Measurements from ENCODE around the gene YBX2. TPM values are rescaled to one million over a fixed set of nuclear protein-coding genes. Genes with fewer than 3 reads are reported as not detected.

Gene YBX2
- total RNA-seq, 1 experiment from 2014 or later, result not detected

DNA sequence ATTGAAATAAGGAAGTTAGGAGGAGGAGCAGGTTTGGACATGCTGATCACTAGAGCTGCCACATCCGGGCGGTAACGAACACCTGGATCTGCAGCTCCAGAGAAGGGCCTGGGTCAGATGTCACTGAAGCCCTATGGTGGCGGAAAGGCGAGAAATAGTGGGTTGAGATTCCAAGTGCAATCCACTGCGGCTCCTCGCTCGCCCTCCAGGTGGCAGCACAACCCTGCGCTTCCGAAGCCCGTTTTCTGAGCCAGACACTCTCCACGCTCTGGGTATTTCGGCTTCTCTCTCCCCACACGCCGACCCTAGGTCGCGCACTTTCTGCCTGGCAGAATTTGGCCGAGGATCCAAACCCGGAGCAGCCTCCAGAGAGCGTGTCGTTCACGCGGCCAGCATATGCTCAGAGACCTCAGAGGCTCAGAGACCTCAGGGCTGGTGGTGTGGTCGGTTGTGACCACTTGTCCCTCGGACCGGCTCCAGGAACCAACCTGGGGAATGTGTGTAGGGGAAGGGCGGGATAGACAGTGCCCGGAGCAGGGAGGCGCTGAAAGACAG, 13.8 kb downstream of the YBX2 start:
- Histone ChIP-seq H3K36me3 (ENCODE audit: insufficient read depth, low read length) (no peaks in the 10 kb centered on the region), H3K9me3 (ENCODE audit: low read length) (no peaks in the 10 kb centered on the region), H3K9me2 (replicated peaks; ENCODE audit: insufficient read depth, low read length) (no peaks in the 10 kb centered on the region), H3K4me3 (ENCODE audit: low read length) (peak overlapping the region; percentile 61), H2AFZ (ENCODE audit: low read length) (peak overlapping the region; percentile 47), H3K27ac (ENCODE audit: low read length) (no peak overlapping the region), H3K27me3 (ENCODE audit: low read length) (no peaks in the 10 kb centered on the region), H3K4me2 (ENCODE audit: low read depth, low read length, poor library complexity, severe bottlenecking) (peak overlapping the region; percentile 76), H4K20me1 (ENCODE audit: insufficient read depth, low read depth, low read length) (no peaks in the 10 kb centered on the region), H3K9ac (ENCODE audit: low read length) (peak overlapping the region; percentile 53), H3K4me1 (ENCODE audit: low read length) (peaks cover 21% of the 10 kb centered on the region), H3K79me2 (ENCODE audit: low read length) (no peaks in the 10 kb centered on the region)
- DNase-seq, result peak; percentile 95

DNA sequence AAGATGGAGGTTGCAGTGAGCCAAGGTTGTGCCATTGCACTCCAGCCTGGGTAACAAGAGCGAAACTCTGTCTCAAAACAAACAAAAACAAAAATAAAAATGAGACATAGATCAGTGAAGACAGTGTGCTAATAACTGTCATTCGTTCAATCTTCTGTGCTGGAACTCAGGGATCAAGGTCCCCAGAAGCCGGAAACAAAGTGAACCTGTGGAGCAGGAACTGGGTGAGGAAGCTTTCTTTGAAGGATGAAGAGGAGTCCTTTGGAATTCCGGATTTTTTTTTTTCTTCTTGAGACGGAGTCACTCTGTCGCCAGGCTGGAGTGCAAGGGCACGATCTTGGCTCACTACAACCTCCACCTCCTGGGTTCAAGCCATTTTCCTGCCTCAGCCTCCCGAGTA, 15.0 kb downstream of the YBX2 start:
- Histone ChIP-seq H3K27me3 (ENCODE audit: low read length) (no peaks in the 10 kb centered on the region), H3K79me2 (ENCODE audit: low read length) (no peaks in the 10 kb centered on the region), H3K9ac (ENCODE audit: low read length) (no peak overlapping the region), H3K36me3 (ENCODE audit: insufficient read depth, low read length) (no peaks in the 10 kb centered on the region), H3K9me3 (ENCODE audit: low read length) (no peaks in the 10 kb centered on the region), H2AFZ (ENCODE audit: low read length) (no peak overlapping the region), H3K4me1 (ENCODE audit: low read length) (peaks cover 21% of the 10 kb centered on the region), H3K9me2 (replicated peaks; ENCODE audit: insufficient read depth, low read length) (no peaks in the 10 kb centered on the region), H4K20me1 (ENCODE audit: insufficient read depth, low read depth, low read length) (no peaks in the 10 kb centered on the region), H3K4me2 (ENCODE audit: low read depth, low read length, poor library complexity, severe bottlenecking) (no peak overlapping the region), H3K4me3 (ENCODE audit: low read length) (no peak overlapping the region), H3K27ac (ENCODE audit: low read length) (no peak overlapping the region)
- DNase-seq, result no peak

DNA sequence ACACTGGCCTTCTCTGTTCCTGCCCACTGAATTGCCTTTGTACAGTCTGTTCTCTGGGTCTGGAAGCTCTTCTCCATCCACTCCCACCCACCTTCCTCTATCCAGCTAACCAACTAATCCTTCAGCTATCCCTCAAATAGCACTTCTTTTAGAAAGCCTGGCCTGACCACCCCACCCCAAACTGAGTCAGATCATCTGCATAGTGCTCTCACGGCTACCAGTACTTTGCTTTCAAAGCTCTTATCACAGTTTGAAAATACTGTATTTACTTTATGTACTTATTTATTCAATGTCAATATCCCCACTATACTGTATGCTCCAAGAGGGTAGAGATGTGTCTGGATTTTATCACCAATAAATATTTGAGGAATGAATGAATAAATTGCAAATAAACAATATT, 27.7 kb downstream of the YBX2 start:
- H3K4me1 ChIP-seq (ENCODE audit: low read length), result no peaks in the 10 kb centered on the region
- H3K27ac ChIP-seq (ENCODE audit: low read length), result no peak overlapping the region
- H3K9ac ChIP-seq (ENCODE audit: low read length), result no peak overlapping the region
- no peaks in the 10 kb centered on the region for H4K20me1 ChIP-seq (ENCODE audit: insufficient read depth, low read depth, low read length)
- H3K79me2 ChIP-seq (ENCODE audit: low read length), result no peaks in the 10 kb centered on the region
- H3K9me3 ChIP-seq (ENCODE audit: low read length), result no peaks in the 10 kb centered on the region
- no peaks in the 10 kb centered on the region for H3K27me3 ChIP-seq (ENCODE audit: low read length)
- no peaks in the 10 kb centered on the region for H3K9me2 ChIP-seq (replicated peaks; ENCODE audit: insufficient read depth, low read length)
- H3K36me3 ChIP-seq (ENCODE audit: insufficient read depth, low read length), result no peaks in the 10 kb centered on the region
- H2AFZ ChIP-seq (ENCODE audit: low read length), result no peak overlapping the region
- H3K4me2 ChIP-seq (ENCODE audit: low read depth, low read length, poor library complexity, severe bottlenecking), result no peak overlapping the region
- DNase-seq, result no peak
- no peak overlapping the region for H3K4me3 ChIP-seq (ENCODE audit: low read length)

DNA sequence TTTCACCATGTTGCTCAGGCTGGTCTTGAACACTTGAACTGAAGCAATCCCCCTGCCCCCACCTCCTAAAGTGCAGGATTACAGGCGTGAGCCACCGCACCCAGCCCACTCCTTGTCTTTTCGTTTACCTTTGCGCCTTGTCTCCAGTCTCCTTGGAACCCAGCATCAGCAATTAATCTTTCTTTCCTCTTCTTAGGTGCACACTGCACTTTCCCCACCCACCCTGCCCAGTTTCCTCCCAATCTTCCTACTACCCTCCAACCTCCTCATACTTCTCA, 30.7 kb downstream of the YBX2 start:
- H3K4me3 ChIP-seq (ENCODE audit: low read length), result no peak overlapping the region

DNA sequence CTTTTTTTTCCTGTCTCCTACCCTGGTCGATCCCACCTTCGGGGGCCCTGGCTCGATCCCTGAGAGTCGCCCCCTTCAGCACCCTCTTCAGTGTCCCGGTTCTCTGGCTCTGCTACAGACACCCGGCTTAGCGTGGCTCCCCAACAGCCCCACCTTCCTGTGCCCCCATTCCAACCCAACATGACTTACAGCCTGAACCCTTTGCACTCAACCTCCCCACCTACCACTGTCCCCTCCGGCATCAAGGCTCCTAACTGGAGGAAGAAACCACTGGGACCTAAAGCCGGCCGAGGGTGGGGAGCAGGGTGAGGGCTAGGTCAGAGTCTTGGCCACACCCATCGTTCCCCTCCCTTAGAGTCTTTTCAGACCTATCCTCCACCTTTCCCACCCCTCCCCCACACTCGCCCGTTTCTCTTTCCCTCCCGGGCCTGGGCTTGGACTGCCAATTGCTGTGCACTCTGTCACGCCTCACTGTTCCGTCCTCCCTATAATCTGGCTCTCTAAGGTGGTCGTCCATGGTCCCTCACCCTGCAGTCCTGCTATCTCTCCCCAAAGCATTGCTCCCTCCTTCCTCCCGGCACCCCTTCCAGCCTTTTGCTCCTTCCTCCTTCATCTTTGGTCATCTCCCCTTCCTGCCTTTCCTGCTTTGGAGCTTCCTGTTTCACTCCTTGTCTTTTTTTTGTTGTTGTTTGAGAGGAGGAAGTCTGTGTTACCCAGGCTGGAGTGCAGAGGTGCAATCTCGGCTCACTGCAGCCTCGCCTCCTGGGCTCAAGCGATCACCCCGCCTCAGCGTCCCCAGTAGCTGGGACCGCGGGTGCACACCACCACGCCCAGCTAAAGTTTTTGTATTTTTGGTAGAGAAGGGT, 31.3 kb downstream of the YBX2 start:
- Histone ChIP-seq H3K36me3 (ENCODE audit: insufficient read depth, low read length) (no peaks in the 10 kb centered on the region), H3K4me1 (ENCODE audit: low read length) (no peaks in the 10 kb centered on the region), H3K9ac (ENCODE audit: low read length) (no peak overlapping the region), H3K4me3 (ENCODE audit: low read length) (no peak overlapping the region), H3K27ac (ENCODE audit: low read length) (no peak overlapping the region), H3K79me2 (ENCODE audit: low read length) (no peaks in the 10 kb centered on the region), H4K20me1 (ENCODE audit: insufficient read depth, low read depth, low read length) (no peaks in the 10 kb centered on the region), H3K27me3 (ENCODE audit: low read length) (no peaks in the 10 kb centered on the region), H2AFZ (ENCODE audit: low read length) (no peak overlapping the region), H3K9me2 (replicated peaks; ENCODE audit: insufficient read depth, low read length) (no peaks in the 10 kb centered on the region), H3K4me2 (ENCODE audit: low read depth, low read length, poor library complexity, severe bottlenecking) (no peak overlapping the region), H3K9me3 (ENCODE audit: low read length) (no peaks in the 10 kb centered on the region)
- DNase-seq, result no peak

More for the DNA sequence above, 30.7 kb downstream of the YBX2 start:
- no peaks in the 10 kb centered on the region for H3K27me3 ChIP-seq (ENCODE audit: low read length)
- no peak overlapping the region for H3K9ac ChIP-seq (ENCODE audit: low read length)
- no peaks in the 10 kb centered on the region for H4K20me1 ChIP-seq (ENCODE audit: insufficient read depth, low read depth, low read length)
- H2AFZ ChIP-seq (ENCODE audit: low read length), result no peak overlapping the region
- H3K27ac ChIP-seq (ENCODE audit: low read length), result no peak overlapping the region
- H3K36me3 ChIP-seq (ENCODE audit: insufficient read depth, low read length), result no peaks in the 10 kb centered on the region
- no peaks in the 10 kb centered on the region for H3K9me3 ChIP-seq (ENCODE audit: low read length)
- no peak for DNase-seq
- H3K79me2 ChIP-seq (ENCODE audit: low read length), result no peaks in the 10 kb centered on the region
- H3K9me2 ChIP-seq (replicated peaks; ENCODE audit: insufficient read depth, low read length), result no peaks in the 10 kb centered on the region
- no peak overlapping the region for H3K4me2 ChIP-seq (ENCODE audit: low read depth, low read length, poor library complexity, severe bottlenecking)
- no peaks in the 10 kb centered on the region for H3K4me1 ChIP-seq (ENCODE audit: low read length)

DNA sequence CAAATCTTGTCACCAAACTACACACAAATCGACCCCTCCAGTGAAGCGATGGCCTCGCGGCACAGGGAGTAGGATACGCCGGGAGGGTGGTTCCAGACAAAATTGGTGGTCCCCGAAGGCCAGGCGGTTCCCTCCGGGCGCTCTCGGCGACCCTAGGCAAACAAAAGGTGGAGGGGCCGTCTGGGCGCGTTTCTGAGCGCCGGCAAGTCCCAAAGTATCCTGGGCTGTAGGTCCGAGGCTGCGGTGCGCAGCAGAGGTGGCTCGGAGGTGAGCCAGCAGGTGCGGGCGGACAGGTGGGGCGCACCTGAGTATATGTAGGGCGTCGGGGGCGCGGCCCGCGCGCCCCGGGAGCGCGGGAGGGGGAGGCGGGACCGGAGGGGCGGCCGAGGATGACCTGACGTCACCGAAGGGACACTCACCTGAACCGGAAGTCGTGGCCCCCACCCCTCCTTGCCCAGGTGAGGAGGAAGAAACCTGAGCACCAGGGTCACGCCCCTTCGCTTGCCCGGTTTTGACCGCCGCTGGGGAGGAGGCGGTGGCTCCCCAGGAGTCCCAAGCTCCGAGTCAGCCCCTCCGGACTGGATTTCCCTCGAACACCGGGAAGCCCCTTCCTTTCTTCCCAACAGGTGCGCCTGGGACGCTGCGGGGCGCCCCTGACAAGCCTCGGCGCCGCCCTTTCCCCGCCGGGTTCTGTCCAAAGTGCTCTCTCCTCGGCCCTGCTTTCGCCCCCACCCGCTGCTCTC, 32.1 kb downstream of the YBX2 start, which contains the start of gene CLDN7:
TSS of gene CLDN7 (minus strand) at position 287 of the 743 bp plus-strand sequence. CDS start 435 bp downstream, outside the sequence.
- H3K9me2 ChIP-seq (replicated peaks; ENCODE audit: insufficient read depth, low read length), result no peaks in the 10 kb centered on the region
- H3K4me3 ChIP-seq (ENCODE audit: low read length), result no peak within 1 kb of the TSS
- no peaks in the 10 kb centered on the region for H3K4me1 ChIP-seq (ENCODE audit: low read length)
- no peak within 1 kb of the TSS for H3K27ac ChIP-seq (ENCODE audit: low read length)
- H4K20me1 ChIP-seq (ENCODE audit: insufficient read depth, low read depth, low read length), result no peaks in the 10 kb centered on the region
- no peak for DNase-seq
- H3K9me3 ChIP-seq (ENCODE audit: low read length), result no peaks in the 10 kb centered on the region
- no peaks in the 10 kb centered on the region for H3K79me2 ChIP-seq (ENCODE audit: low read length)
- H2AFZ ChIP-seq (ENCODE audit: low read length), result no peak within 1 kb of the TSS
- H3K4me2 ChIP-seq (ENCODE audit: low read depth, low read length, poor library complexity, severe bottlenecking), result no peak within 1 kb of the TSS
- no peaks in the 10 kb centered on the region for H3K36me3 ChIP-seq (ENCODE audit: insufficient read depth, low read length)
- no peak within 1 kb of the TSS for H3K9ac ChIP-seq (ENCODE audit: low read length)
- H3K27me3 ChIP-seq (ENCODE audit: low read length), result no peaks in the 10 kb centered on the region

DNA sequence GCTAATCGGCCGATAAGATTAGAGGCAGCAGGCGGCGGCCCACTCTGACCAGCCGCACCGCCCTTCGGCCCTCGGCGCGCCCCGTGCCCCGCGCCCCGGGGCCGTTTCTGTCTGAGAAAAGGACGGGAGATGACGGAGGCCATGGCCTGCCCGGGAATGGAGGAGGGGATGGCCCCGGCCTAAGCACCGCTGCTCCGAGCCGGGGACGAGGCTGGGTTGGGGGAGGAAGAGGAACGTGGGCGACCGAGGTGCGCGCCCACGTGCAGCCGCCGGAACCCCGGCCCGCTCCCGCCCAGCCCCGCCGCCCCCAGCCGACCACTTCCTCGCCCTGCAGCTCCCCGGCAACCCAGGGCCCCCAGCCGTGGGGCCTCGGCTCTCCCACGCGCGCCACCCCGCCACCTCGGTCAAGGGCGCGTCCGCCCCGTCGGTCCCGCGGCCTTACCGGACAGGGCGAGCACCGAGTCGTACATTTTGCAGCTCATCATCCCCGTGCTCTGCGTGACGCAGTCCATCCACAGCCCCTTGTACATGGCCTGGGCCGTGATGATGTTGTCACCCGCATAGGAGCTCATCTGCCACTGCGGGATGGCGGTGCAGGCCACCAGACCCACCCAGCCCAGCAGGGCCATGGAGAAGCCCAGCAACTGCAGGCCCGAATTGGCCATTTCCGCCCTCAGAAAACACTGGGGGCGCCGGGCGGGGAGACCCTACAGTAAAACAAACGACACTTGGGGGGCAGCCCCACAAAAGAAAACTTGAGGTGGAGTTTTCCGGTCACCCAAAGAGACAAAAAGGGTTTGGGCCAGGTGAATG, 32.9 kb downstream of the YBX2 start:
- no peaks in the 10 kb centered on the region for H3K4me1 ChIP-seq (ENCODE audit: low read length)
- H3K9ac ChIP-seq (ENCODE audit: low read length), result no peak overlapping the region
- no peaks in the 10 kb centered on the region for H4K20me1 ChIP-seq (ENCODE audit: insufficient read depth, low read depth, low read length)
- H3K9me2 ChIP-seq (replicated peaks; ENCODE audit: insufficient read depth, low read length), result no peaks in the 10 kb centered on the region
- no peaks in the 10 kb centered on the region for H3K79me2 ChIP-seq (ENCODE audit: low read length)
- no peak overlapping the region for H3K27ac ChIP-seq (ENCODE audit: low read length)
- H3K36me3 ChIP-seq (ENCODE audit: insufficient read depth, low read length), result peaks cover 3% of the 10 kb centered on the region; the same call in 1 of the 2 replicates
- H3K27me3 ChIP-seq (ENCODE audit: low read length), result no peaks in the 10 kb centered on the region
- DNase-seq, result no peak
- no peak overlapping the region for H3K4me2 ChIP-seq (ENCODE audit: low read depth, low read length, poor library complexity, severe bottlenecking)
- H3K4me3 ChIP-seq (ENCODE audit: low read length), result no peak overlapping the region
- H2AFZ ChIP-seq (ENCODE audit: low read length), result no peak overlapping the region
- H3K9me3 ChIP-seq (ENCODE audit: low read length), result no peaks in the 10 kb centered on the region

Data from Karpas-422 (cell line).